GM20431 (cell line): Measurements from ENCODE around the gene BCOR.

ENCODE experiments used
- in situ Hi-C: fragments of 300-500 bp; cut with MseI, MboI; formaldehyde crosslinking; loops from one replicate; pipeline ENCODE4 v1.15.0; 2020; ENCODE audit warnings: low sequenced_read_pairs; ENCODE audit not compliant: unreplicated experiment

The BCOR gene

DNA sequence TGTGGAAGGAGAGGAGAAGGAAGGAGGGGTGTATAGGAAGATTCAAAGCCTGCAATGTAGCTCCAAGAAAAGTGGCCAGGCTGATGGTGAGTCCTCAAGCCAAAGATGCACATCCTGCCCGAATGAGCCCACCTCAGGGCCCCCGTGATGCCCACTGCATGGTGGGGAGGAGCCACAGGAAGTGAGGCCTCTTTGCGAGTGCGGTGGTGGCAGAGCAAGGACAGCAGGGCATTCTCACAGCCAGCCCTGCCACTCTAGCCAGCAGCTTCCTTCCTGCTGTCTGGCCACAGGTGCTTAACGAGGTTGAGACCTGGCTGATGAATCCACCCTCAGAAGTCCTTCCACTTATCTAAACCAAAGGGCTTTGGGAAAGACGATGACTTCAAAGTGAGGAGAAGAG lies 55.8 kb downstream of the BCOR start:
- in situ Hi-C loops, result no loop called here

DNA sequence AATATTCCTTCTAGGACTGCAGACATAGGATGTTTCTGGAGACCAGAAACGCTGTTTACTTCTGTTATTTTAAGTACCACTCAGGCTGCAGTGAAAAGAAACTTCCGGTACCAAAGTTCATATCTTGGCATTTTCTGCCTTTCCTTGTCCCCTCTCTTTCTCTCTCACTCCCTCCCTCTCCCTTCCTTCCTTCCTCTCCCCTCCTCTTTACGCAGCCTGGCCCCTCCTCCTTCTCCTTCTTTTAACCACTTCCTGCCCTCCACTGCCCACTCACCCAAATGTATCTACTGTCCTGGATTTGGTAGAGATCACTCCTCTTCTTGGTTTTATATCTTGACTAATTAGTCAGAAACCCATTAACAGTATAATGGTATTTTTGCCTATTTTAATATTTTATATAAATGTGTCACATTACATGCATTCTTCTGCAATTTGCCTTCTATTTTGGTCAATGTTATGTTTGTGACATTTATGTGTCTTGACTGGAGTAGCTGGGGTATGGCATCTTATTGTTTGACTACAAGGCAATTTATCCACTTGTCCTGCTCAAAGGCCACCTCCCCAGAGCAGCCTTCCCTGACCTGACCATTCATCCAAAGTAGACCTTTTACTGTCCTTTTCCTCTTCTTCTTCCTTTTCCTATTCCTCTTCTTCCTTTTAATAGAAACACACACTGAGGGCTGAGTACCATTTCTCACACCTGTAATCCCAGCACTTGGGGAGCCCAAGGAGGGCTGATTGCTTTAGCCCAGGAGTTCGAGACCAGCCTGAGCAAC lies 56.9 kb downstream of the BCOR start:
- in situ Hi-C loops, result no loop called here

DNA sequence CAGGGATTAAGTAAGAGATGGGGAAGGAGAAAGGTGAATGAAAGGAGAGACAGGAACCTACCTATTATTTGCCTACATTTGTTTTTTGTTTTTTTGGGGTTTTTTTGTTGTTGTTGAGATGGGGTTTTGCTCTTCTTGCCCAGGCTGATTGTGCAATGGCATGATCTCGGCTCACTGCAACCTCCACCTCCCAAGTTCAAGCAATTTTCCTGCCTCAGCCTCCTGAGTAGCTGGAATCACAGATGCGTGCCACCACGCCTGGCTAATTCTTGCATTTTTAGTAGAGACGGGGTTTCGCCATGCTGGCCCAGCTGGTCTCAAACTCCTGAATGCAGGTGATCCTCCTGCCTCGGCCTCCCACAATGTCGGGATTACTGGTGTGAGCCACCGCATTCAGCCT lies 57.9 kb downstream of the BCOR start:
- in situ Hi-C loops, result no loop called here

GRCh38 chrX:40037367-40037766 lies 60.4 kb downstream of the BCOR start:
- in situ Hi-C loops, result no loop called here

DNA sequence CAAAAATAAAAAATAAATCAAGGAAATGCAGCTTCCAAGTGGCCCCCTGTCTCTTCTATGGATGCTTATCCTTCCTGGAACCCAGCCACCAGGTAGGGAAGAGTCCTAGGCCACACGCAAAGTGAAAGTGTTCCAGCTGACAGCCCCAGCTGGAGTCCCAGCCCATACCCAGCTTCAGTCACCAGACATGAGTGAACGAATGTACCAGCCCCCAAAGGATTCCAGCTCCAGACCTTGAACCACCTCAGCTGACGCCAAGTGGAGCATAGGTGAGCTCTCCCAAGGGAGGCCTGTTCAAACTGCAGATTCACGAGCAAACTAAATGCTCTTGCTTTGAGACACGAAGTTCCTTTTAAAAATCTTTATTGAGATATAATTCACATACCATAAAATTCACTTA lies 62.0 kb downstream of the BCOR start:
- in situ Hi-C loops, result no loop called here

DNA sequence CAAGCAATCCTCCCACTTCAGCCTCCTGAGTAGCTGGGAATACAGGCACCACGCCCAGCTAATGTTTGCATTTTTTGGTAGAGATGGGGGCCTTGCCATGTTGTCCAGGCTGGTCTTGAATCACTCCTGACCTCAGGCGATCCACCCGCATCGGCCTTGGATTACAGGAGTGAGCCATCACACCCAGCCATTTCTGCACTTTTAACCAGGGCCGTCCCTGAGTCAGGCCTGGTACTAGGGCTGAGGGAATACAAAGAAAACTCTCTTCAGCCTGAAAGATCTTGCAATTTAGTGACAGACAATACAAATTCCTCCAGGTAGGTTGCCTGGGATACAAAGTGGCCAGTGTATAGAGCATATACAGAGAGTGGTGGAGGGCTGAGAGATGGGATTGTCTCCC lies 65.8 kb downstream of the BCOR start:
- in situ Hi-C loops, result no loop called here

DNA sequence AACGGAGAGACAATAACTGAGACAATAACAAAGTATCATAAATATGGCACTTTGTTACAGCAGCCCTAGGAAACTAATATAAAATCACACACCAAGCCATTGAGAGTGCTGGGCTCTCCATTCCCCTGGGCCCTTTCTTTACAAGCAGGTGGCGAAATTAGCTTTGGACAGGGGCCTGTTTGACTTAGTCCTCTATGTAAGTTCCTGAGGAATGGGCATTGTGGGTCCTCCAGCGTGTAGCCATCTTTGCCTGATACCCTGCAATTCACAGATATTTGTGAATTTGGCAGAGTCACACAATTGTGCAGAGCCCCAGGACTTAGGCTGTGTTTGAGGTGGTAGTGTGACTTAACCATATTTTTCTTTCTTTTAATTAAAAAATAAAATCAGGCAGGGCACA lies 67.6 kb downstream of the BCOR start:
- in situ Hi-C loops, result no loop called here

DNA sequence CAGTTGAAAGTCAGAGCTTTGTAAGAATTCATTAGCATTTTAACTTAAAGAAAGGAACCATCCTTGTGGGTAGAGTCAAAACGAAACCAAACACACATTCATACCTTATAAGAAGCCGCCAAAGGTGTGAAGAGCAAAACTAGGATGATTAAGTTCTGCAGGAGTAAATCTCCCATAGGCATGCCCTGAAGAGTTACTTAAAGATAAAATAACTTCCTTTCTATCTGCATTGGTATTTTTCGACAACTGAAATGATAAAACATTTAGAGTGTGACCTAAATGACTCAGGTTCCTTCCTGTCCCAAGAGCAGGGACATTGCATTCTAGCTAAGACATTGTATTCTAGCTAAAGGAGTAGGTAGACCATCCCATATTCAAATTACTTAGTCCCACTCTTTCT lies 75.3 kb downstream of the BCOR start:
- in situ Hi-C loops, result no loop called here

DNA sequence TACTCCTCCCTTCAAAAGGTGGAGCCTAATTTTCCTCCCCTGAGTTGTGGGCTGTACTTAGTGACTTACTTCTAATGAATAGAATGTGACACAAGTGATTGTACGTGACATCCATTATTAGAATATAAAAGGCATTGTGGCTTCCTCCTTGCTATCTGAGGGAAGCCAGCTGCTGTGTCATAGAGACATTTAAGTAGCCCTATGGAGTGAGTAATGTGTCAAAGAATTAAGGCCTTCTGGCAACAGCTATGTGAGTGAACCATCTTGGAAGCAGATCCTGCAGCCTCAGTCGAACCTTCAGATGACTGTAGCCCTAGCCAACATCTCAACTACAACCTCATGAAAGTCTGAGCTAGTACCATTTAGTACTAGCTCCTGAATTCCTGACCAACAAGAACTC lies 76.1 kb downstream of the BCOR start:
- in situ Hi-C loops, result no loop called here

GRCh38 chrX:40019541-40019940 lies 78.2 kb downstream of the BCOR start:
- in situ Hi-C loops, result no loop called here

GRCh38 chrX:40018041-40018440 lies 79.7 kb downstream of the BCOR start:
- in situ Hi-C loops, result no loop called here

DNA sequence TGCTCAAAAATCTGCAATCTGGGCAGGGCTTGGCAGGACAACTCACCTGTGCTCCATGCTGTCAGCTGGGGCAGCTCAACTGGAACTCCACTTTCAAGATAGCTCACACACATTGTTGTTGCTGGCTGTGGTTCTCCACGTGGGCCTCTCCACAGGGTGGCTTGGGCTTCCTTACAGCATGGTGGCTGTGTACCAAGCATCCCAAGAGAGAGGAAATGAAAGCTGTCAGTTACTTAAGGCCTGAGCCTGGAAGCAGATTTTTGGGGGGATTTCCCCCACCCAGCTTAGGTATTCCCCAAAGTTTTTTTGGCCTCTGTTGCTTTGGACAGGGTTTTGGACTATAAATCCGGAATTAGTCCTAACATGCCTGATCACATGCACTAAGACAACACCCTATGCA lies 81.0 kb downstream of the BCOR start:
- in situ Hi-C loops, result no loop called here

DNA sequence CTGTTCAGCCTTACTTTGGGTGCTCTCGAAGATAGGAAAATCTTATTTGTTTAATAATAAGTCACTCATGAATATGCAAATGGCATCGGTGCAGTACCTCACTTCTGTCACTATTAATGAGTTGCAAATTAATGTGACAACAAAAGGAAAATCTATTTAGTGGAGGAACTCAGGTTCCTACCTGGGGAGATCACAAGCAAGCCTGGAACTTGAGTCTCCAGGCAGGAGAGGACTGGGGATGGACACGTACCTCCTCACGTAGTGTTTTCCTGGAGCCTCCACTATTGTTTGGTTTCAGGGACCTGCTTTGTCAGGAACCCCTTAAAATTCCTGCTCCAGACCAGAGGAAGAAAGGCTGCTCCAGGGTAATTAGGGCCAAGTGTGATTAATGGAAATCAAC lies 82.1 kb downstream of the BCOR start:
- in situ Hi-C loops, result no loop called here

DNA sequence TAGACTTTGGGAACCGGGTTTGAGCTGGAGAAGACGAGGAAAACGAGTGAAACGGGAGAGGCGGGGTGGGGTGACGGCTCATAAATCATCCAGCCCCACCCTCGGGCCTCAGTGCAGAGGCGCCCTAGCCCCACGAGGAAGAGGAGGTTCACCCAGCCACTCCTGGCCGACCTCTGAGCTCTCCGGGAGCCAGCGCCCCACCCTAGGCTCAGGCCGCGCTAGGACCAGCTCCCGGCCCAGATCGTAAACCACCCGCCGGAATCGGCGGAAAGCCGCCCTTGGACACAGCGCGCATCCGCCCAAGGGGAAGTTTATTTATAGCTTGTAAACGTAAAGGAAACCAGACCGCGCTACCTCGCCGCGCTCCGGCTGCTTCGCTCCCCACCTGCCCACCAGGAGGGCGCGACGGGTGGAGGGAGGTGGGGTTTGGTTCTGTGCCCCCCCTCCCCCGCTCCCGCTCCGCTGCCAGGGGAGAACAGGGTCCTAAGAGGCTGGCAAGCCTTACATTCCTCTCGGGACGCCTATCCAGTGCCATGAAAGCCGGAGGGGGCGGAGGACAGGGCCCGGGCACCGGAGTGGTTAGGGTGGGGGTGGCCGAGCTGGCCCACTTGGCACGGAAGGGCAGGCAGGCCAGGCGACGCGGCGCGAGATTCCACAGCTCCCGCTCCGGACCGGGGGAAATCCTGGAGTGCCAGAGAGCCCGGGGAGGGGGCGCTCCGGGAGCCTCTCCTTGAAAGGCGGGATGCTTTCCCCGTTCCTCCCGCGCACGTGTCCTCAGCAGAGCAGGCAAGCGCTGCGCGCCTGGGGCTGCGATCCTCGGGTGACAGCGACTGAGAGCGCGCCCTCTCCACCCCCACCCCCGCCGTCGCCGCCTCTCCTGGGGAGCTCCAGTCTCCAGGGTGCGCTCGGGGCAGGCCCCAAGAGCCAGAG lies 84.2 kb downstream of the BCOR start:
- in situ Hi-C loops, result no loop called here

DNA sequence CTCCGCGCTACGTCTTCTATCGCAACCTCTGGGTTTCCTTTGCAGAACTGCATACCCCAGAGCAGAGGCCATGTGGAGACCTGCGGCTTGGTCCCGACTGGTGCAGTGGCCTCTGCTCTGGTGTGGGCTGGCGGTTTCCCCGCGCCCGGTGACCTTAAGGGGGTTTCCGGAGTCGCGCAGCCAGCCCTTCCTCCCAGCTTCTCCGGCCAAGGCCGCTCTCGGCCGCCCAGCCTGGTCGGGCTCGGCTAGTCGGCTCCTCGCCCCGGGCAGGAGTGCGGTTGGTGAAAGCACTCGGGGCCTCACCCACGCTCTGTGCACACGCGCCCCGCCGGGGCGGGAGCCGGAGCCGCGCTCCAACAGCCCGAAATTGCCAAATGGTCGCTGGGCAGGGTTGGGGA lies 84.9 kb downstream of the BCOR start:
- in situ Hi-C loops, result no loop called here

DNA sequence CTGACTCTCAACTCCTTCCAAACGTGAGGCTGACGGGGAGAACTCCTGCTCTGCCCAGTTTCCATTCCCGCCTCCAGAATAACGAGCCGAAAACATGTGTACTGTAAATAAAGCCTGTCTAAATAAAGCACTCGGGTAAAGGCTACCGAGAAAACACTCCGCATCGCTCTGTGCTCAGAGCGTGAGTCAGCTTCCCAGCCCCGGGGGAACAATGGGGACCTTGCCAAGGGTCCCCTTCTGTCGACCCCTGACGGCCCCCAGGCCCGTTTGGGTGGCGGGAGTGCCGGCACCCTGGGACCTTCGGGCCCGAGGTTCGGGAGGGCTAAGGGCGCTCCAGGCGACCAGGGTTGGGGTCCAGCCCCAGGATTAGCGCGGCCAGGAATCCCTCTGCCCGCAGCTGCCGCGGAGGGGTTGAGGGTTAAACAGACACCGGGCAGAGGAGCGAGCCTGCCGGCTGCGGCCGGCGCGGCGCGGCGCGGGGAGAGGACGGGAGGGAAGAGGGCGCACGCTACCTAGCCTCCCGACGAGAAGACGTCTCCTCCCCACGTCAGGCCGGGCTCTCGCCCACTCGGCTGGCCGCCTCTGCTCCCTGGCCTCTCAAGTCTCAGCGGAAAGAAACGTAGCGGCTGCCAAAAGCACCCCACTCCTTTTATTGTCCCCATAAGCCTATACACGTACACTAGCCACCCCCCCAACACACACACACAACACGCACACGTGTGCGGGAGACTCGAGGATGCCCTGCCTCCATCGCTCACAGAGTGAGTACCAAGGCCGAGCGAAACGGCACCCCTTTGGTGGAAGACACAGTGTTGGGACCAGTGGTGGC lies 85.5 kb downstream of the BCOR start:
- in situ Hi-C loops, result no loop called here

DNA sequence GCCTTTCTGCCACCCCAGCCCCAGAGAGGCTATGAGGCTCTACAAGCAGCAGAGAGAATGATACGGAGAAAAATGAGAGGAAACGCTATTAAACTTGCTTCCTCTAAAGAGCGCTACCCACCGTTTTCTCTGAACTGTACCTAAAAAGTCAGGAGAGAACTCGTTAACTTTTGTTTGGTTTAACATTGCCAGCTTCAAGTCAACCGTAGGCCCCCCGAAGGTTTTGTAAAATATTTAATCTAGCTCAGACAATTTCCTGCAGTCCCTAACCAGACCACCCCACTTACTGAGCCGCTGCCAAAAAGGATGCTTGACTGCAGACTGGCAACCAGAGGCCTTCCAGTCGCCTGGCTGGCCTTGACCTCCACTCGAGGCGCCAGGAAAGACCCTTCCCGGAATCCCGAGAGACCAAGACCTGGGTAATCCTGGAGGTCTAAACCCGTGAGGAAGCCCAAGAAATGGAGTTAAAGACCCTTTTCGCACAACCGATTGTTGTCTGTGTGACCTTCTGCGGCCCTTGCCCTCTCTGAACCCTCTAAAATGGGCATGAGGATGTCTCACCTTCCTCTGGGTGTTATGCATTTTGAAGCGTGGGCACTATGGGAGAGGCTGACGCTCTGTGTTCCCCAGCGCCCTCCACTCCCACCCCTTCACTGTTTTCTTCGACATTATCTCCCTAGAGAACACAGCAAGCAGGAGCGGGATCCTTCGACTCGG lies 86.3 kb downstream of the BCOR start:
- in situ Hi-C loops, result no loop called here

GRCh38 chrX:40010550-40011321 lies 87.0 kb downstream of the BCOR start:
- in situ Hi-C loops, result no loop called here

- in situ Hi-C loops, result no loop called here
Observed at GRCh38 chrX:40009890-40010289, 87.9 kb downstream of the BCOR start.
